CD14-positive monocyte (primary cell): ENCODE data around the gene PABPC3. TPM values are rescaled to one million over a fixed set of nuclear protein-coding genes. Genes with fewer than 3 reads are reported as not detected.

Source experiments
- DNase-seq, 3 donors: peaks; one replicate each; pipeline ENCODE4 v3.0.0-alpha.2; 2011 to 2022
- H2AFZ ChIP-seq: 2 replicates; pipeline ENCODE4 v1.6.0; 2012; ENCODE audit warnings: mild to moderate bottlenecking, low read depth, low read length, inconsistent platforms; ENCODE audit not compliant: insufficient read depth, poor library complexity, severe bottlenecking
- H3K27ac ChIP-seq, 2 donors: 1 replicate in 1 of 2; 2 replicates in 1 of 2; pipeline ENCODE4 v1.5.1; 2012 to 2013; ENCODE audit warnings: low read length in 2 of 2, control low read depth in 1 of 2, inconsistent platforms in 1 of 2, low read depth in 1 of 2, mild to moderate bottlenecking in 1 of 2
- H3K27me3 ChIP-seq, 2 donors: one replicate each; pipeline versions ENCODE4 v1.6.0 to v1.6.1; 2011 to 2013; ENCODE audit warnings: low read length in 2 of 2; ENCODE audit not compliant: control insufficient read depth in 2 of 2, insufficient read depth in 2 of 2
- H3K36me3 ChIP-seq, 2 donors: replicated peaks in 1 of 2; 1 replicate in 1 of 2; 2 replicates in 1 of 2; pipeline versions ENCODE4 v1.5.1 to v1.6.1; 2012 to 2013; ENCODE audit warnings: low read length in 2 of 2, control low read depth in 1 of 2, inconsistent platforms in 1 of 2, mild to moderate bottlenecking in 1 of 2; ENCODE audit not compliant: insufficient read depth in 2 of 2, control insufficient read depth in 1 of 2
- H3K4me1 ChIP-seq, 2 donors: 1 replicate in 1 of 2; 2 replicates in 1 of 2; pipeline versions ENCODE4 v1.5.1 to v1.6.1; 2012 to 2013; ENCODE audit warnings: low read length in 2 of 2, control low read depth in 1 of 2, inconsistent platforms in 1 of 2, mild to moderate bottlenecking in 1 of 2, moderate library complexity in 1 of 2; ENCODE audit not compliant: insufficient read depth in 2 of 2, control insufficient read depth in 1 of 2
- H3K4me2 ChIP-seq: replicated peaks from 2 replicates; pipeline ENCODE3; 2012; ENCODE audit warnings: low read length, moderate library complexity, mild to moderate bottlenecking; ENCODE audit not compliant: poor library complexity, severe bottlenecking; ENCODE audit errors: extremely low read depth
- H3K4me3 ChIP-seq, 3 experiments: fragments of 200-600 bp in 1 of 3; sonication (generic) in 1 of 3; replicated peaks in 1 of 3; 1 replicate in 2 of 3; 2 replicates in 1 of 3; pipeline ENCODE4 v1.5.1; 2011 to 2013; ENCODE audit warnings: low read length in 3 of 3, mild to moderate bottlenecking in 3 of 3, control low read depth in 2 of 3, low read depth in 2 of 3, inconsistent platforms in 1 of 3, moderate library complexity in 1 of 3
- H3K79me2 ChIP-seq: 2 replicates; pipeline ENCODE4 v1.6.0; 2012; ENCODE audit warnings: mild to moderate bottlenecking, control low read depth, inconsistent platforms, low read length, moderate library complexity; ENCODE audit not compliant: insufficient read depth
- H3K9ac ChIP-seq: 2 replicates; pipeline ENCODE4 v1.6.0; 2017; ENCODE audit warnings: low read length, mild to moderate bottlenecking; ENCODE audit not compliant: insufficient read depth, poor library complexity, severe bottlenecking
- H3K9me3 ChIP-seq, 2 donors: replicated peaks in 1 of 2; 1 replicate in 1 of 2; 2 replicates in 1 of 2; pipeline versions ENCODE4 v1.5.1 to v1.6.1; 2012 to 2013; ENCODE audit warnings: low read length in 2 of 2, control low read depth in 1 of 2; ENCODE audit not compliant: control insufficient read depth in 1 of 2, insufficient read depth in 1 of 2
- H4K20me1 ChIP-seq: 2 replicates; pipeline ENCODE4 v1.6.0; 2012; ENCODE audit warnings: mild to moderate bottlenecking, low read length, control low read depth, moderate library complexity; ENCODE audit not compliant: insufficient read depth
- H3K27ac Mint-ChIP-seq, 7 donors: one replicate each; pipeline ENCODE4 v1.8.0; 2020; ENCODE audit warnings: mild to moderate bottlenecking in 7 of 7, mixed read lengths in 7 of 7, moderate library complexity in 6 of 7, inconsistent platforms in 2 of 7
- H3K27me3 Mint-ChIP-seq, 3 donors: one replicate each; pipeline ENCODE4 v1.8.0; 2021 to 2022; ENCODE audit warnings: low read depth in 3 of 3, mild to moderate bottlenecking in 3 of 3, mixed read lengths in 3 of 3, moderate library complexity in 3 of 3, inconsistent platforms in 1 of 3
- H3K36me3 Mint-ChIP-seq, 2 donors: one replicate each; pipeline ENCODE4 v1.8.0; 2020; ENCODE audit warnings: mixed read lengths in 2 of 2, inconsistent platforms in 1 of 2, mild to moderate bottlenecking in 1 of 2
- H3K4me1 Mint-ChIP-seq: one replicate; pipeline ENCODE4 v1.8.0; 2020; ENCODE audit warnings: mild to moderate bottlenecking, mixed read lengths
- H3K4me3 Mint-ChIP-seq, 2 donors: one replicate each; pipeline ENCODE4 v1.8.0; 2020; ENCODE audit warnings: mild to moderate bottlenecking in 2 of 2, mixed read lengths in 2 of 2, moderate library complexity in 1 of 2
- H3K9me3 Mint-ChIP-seq, 7 donors: one replicate each; pipeline ENCODE4 v1.8.0; 2020 to 2022; ENCODE audit warnings: mixed read lengths in 7 of 7, mild to moderate bottlenecking in 6 of 7, moderate library complexity in 6 of 7, inconsistent platforms in 2 of 7
- WGBS: methylation state at CpG from one replicate; pipeline ENCODE4 v1.1.5; 2013; ENCODE audit warnings: missing lambda C conversion rate; ENCODE audit not compliant: insufficient coverage; 5-methylcytosine and 5-hydroxymethylcytosine counted together
- intact Hi-C, 2 donors: fragments of 100-400 bp; cut with micrococcal nuclease; formaldehyde crosslinking; loops; one replicate each; pipeline versions ENCODE4 v1.15.0 to v1.15.1; 2023
- polyA plus RNA-seq, 3 donors: library from polyadenylated mRNA; depleted of rRNA in 1 of 3; unstranded in 2 of 3; stranded (reverse) in 1 of 3; fragments of 300-500 nt in 2 of 3; fragments of >200 nt in 1 of 3; fragmentation: Illumina TruSeq in 2 of 3; gene quantifications; 1 replicate in 2 of 3; 2 replicates in 1 of 3; pipeline ENCODE4 v1.2.3, GENCODE V29; 2012 to 2021
- TF ChIP-seq, protein P1 (sequence below): fragments of 200-600 bp; IDR thresholded peaks from one replicate; pipeline ENCODE4 v1.8.0; 2022; ENCODE audit warnings: antibody characterized with exemption, mild to moderate bottlenecking

PABPC3 gene
- polyA plus RNA-seq, 3 donors = 0.04 to 0.17 (median 0.08) TPM

DNA sequence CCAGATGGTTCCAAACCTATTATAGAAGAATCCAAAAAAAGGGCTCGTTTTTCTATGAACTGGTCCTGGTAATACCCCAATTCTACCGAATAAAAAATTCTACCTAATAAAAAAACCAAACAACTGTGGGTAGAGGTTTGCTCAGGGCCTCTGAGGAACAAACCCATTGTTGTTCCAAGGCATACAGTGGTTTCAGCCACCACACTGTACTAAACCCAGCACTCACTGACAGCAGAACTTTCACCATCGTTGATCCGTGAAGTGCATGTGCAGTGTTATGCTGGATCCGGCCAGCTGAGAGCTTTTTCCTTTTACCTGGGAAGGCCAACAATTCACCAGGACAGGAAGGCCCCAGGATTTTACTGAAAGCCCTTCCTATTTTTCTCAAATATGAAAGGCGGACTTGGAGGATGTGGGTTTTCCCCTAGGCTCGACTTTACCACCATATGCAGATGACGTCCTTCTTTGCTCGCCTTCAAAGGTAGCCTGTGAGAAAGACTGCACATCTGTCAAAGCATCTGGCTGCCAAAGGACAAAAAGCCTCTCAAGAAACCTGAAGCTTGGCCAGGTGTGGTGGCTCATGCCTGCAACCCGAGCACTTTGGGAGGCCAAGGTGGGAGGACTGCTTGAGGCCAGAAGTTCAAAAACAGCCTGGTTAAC lies 7.2 kb upstream of the PABPC3 start:
- Histone ChIP-seq H3K27me3 (peaks cover 0 to 5% of the 10 kb centered on the region in 2 donors), H3K4me2 (no peak overlapping the region), H3K9me3 (no peaks in the 10 kb centered on the region), H4K20me1 (no peaks in the 10 kb centered on the region), H2AFZ (no peak overlapping the region), H3K4me1 (peaks cover 0 to 3% of the 10 kb centered on the region in 2 donors), H3K9ac (no peak overlapping the region), H3K36me3 (no peaks in the 10 kb centered on the region), H3K27ac (no peak overlapping the region), H3K4me3 (no peak overlapping the region), H3K79me2 (no peaks in the 10 kb centered on the region)
- H3K27me3 Mint-ChIP-seq = peaks cover 5 to 21% (median 18%) of the 10 kb centered on the region in 3 donors
- no peaks in the 10 kb centered on the region for H3K36me3 Mint-ChIP-seq
- WGBS = 80% methylated on average over 5 of the region's 10 CpGs
- TF ChIP-seq, protein P1, sequence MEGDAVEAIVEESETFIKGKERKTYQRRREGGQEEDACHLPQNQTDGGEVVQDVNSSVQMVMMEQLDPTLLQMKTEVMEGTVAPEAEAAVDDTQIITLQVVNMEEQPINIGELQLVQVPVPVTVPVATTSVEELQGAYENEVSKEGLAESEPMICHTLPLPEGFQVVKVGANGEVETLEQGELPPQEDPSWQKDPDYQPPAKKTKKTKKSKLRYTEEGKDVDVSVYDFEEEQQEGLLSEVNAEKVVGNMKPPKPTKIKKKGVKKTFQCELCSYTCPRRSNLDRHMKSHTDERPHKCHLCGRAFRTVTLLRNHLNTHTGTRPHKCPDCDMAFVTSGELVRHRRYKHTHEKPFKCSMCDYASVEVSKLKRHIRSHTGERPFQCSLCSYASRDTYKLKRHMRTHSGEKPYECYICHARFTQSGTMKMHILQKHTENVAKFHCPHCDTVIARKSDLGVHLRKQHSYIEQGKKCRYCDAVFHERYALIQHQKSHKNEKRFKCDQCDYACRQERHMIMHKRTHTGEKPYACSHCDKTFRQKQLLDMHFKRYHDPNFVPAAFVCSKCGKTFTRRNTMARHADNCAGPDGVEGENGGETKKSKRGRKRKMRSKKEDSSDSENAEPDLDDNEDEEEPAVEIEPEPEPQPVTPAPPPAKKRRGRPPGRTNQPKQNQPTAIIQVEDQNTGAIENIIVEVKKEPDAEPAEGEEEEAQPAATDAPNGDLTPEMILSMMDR = no peak
- no peak for DNase-seq
- peaks cover 0 to 8% (median 0%) of the 10 kb centered on the region in 7 donors for H3K9me3 Mint-ChIP-seq
- H3K27ac Mint-ChIP-seq = no peak overlapping the region
- H3K4me1 Mint-ChIP-seq = peaks cover 9% of the 10 kb centered on the region
- H3K4me3 Mint-ChIP-seq = no peak overlapping the region
- intact Hi-C loops = no loop called here

DNA sequence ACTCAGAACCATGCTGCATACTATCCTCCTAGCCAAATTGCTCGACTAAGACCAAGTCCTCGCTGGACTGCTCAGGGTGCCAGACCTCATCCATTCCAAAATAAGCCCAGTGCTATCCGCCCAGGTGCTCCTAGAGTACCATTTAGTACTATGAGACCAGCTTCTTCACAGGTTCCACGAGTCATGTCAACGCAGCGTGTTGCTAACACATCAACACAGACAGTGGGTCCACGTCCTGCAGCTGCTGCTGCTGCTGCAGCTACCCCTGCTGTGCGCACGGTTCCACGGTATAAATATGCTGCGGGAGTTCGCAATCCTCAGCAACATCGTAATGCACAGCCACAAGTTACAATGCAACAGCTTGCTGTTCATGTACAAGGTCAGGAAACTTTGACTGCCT lies 1.5 kb downstream of the PABPC3 start:
- Histone ChIP-seq H3K36me3 (no peaks in the 10 kb centered on the region), H3K9me3 (peaks cover 0 to 9% of the 10 kb centered on the region in 2 donors), H3K4me3 (no peak overlapping the region), H3K4me1 (peaks cover 0 to 4% of the 10 kb centered on the region in 2 donors), H4K20me1 (no peaks in the 10 kb centered on the region), H3K9ac (no peak overlapping the region), H3K79me2 (no peaks in the 10 kb centered on the region), H3K27ac (no peak overlapping the region), H3K27me3 (peaks cover 7 to 39% of the 10 kb centered on the region in 2 donors), H2AFZ (no peak overlapping the region), H3K4me2 (no peak overlapping the region)
- Mint-ChIP-seq H3K4me1 (peaks cover 7% of the 10 kb centered on the region), H3K4me3 (peak overlapping the region in 1 of 2 donors; percentile 36), H3K9me3 (peaks cover 3 to 21% (median 10%) of the 10 kb centered on the region in 7 donors), H3K27ac (no peak overlapping the region), H3K36me3 (no peaks in the 10 kb centered on the region), H3K27me3 (peaks cover 22 to 37% (median 32%) of the 10 kb centered on the region in 3 donors)
- DNase-seq = no peak
- 93% methylated on average over 13 of the region's 13 CpGs for WGBS
- intact Hi-C loops = no loop called here
- TF ChIP-seq, protein P1 = no peak
